Activated T-cell treated with anti-CD3 and anti-CD28 coated beads for 48 hours (primary cell): Measurements from ENCODE around the gene LYPD6.

ENCODE experiments used
- DNase-seq: peaks from one replicate; pipeline ENCODE4 v3.0.0-alpha.2; 2020; ENCODE audit warnings: low read depth

LYPD6 gene

GRCh38 chr2:149513461-149513860 lies 183.1 kb downstream of the LYPD6 start:
- DNase-seq = no peak
